ENCODE measurements around the gene SORCS2.

DNA sequence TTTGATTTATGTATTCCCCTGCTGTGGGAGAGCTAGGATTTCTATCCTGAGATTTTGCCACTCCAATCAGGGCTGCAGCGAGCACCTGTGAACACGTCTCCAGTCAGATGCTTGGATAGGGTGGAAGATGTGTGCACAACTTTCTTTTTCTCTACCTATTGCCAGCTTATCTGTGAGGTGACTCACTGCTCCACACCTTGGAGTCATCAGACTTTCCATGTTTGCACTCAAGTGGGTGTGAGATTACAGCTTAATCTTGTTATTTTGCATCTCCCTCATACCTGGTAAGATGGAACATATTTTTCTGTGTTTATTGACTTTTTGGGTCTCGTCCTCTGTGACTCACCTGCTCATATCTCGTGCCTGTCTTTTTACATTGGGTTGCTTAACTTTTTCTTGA, 210.2 kb downstream of the SORCS2 start:
- no peak for TF ChIP-seq POLR2A (IDR thresholded peaks at IDR 0.05)
- TF ChIP-seq, protein P1, sequence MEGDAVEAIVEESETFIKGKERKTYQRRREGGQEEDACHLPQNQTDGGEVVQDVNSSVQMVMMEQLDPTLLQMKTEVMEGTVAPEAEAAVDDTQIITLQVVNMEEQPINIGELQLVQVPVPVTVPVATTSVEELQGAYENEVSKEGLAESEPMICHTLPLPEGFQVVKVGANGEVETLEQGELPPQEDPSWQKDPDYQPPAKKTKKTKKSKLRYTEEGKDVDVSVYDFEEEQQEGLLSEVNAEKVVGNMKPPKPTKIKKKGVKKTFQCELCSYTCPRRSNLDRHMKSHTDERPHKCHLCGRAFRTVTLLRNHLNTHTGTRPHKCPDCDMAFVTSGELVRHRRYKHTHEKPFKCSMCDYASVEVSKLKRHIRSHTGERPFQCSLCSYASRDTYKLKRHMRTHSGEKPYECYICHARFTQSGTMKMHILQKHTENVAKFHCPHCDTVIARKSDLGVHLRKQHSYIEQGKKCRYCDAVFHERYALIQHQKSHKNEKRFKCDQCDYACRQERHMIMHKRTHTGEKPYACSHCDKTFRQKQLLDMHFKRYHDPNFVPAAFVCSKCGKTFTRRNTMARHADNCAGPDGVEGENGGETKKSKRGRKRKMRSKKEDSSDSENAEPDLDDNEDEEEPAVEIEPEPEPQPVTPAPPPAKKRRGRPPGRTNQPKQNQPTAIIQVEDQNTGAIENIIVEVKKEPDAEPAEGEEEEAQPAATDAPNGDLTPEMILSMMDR (IDR thresholded peaks at IDR 0.05) = no peak
